ENCODE results near the gene ITGB3BP. TPM values are rescaled to one million over a fixed set of nuclear protein-coding genes. Genes with fewer than 3 reads are reported as not detected.

Gene ITGB3BP
- polyA plus RNA-seq, 3 donors: 6.4 to 11.9 (median 9.0) TPM

Other genes starting within 250 kb of the ITGB3BP start
- under 1 TPM; 0.09 to 0.45 (median 0.12) TPM for gene FOXD3, start 200.7 kb downstream of the ITGB3BP start, polyA plus RNA-seq
- gene ALG6, start 155.6 kb downstream of the ITGB3BP start, polyA plus RNA-seq: 1 to 10 TPM; 5.9 to 6.9 (median 6.2) TPM
- gene EFCAB7, start 300 bp upstream of the ITGB3BP start, polyA plus RNA-seq: 1 to 10 TPM; 1.4 to 6.4 (median 2.0) TPM
- gene PGM1, start 70.2 kb upstream of the ITGB3BP start, polyA plus RNA-seq: 100 to 1,000 TPM in 1 of 3 donors, 10 to 100 TPM in 2; 65.3 to 152 (median 86.2) TPM